Hepatocyte (in vitro differentiated cells): Measurements from ENCODE around the gene SNCB. TPM values are rescaled to one million over a fixed set of nuclear protein-coding genes. Genes with fewer than 3 reads are reported as not detected.

Experiments used
- DNase-seq: peaks from one replicate; pipeline ENCODE4 v3.0.0-alpha.2; 2016; ENCODE audit warnings: low spot score
- H2AFZ ChIP-seq: fragments of 200-600 bp; sonication (generic); 2 replicates; pipeline ENCODE4 v1.6.0; 2016; ENCODE audit warnings: antibody characterized with exemption, mild to moderate bottlenecking
- H3K27ac ChIP-seq: fragments of 200-600 bp; sonication (generic); 2 replicates; pipeline ENCODE4 v1.5.1; 2016; ENCODE audit warnings: mild to moderate bottlenecking
- H3K27me3 ChIP-seq: fragments of 200-600 bp; sonication (generic); 2 replicates; pipeline ENCODE4 v1.6.1; 2016
- H3K36me3 ChIP-seq: fragments of 200-600 bp; sonication (generic); replicated peaks from 2 replicates; pipeline ENCODE4 v1.5.1; 2016; ENCODE audit warnings: low read depth; ENCODE audit not compliant: insufficient read depth
- H3K4me1 ChIP-seq: fragments of 200-600 bp; sonication (generic); 2 replicates; pipeline ENCODE4 v1.5.1; 2016; ENCODE audit warnings: mild to moderate bottlenecking, moderate library complexity; ENCODE audit not compliant: insufficient read depth
- H3K4me2 ChIP-seq: fragments of 200-600 bp; sonication (generic); 2 replicates; pipeline ENCODE4 v1.6.0; 2016
- H3K4me3 ChIP-seq: fragments of 200-600 bp; sonication (generic); 2 replicates; pipeline ENCODE4 v1.5.1; 2016; ENCODE audit warnings: mild to moderate bottlenecking
- H3K79me2 ChIP-seq: fragments of 200-600 bp; sonication (generic); 2 replicates; pipeline ENCODE4 v1.6.0; 2017; ENCODE audit warnings: mild to moderate bottlenecking
- H3K9me2 ChIP-seq: fragments of 200-600 bp; sonication (generic); replicated peaks from 2 replicates; pipeline ENCODE4 v1.6.0; 2017; ENCODE audit warnings: mild to moderate bottlenecking; ENCODE audit not compliant: insufficient read depth
- H3K9me3 ChIP-seq: fragments of 200-600 bp; sonication (generic); 2 replicates; pipeline ENCODE4 v1.5.1; 2016; ENCODE audit warnings: low read depth, mild to moderate bottlenecking
- H4K20me1 ChIP-seq: fragments of 200-600 bp; sonication (generic); 2 replicates; pipeline ENCODE4 v1.6.0; 2016; ENCODE audit warnings: mild to moderate bottlenecking; ENCODE audit not compliant: insufficient read depth, poor library complexity, severe bottlenecking
- CTCF ChIP-seq: fragments of 200-600 bp; sonication (generic); IDR thresholded peaks from 2 replicates; pipeline ENCODE4 v1.5.1; 2016; ENCODE audit warnings: antibody characterized with exemption, mild to moderate bottlenecking; ENCODE audit not compliant: poor library complexity
- EZH2 ChIP-seq: fragments of 200-600 bp; sonication (generic); IDR thresholded peaks from 2 replicates; pipeline ENCODE4 v1.6.1; 2016; ENCODE audit warnings: antibody characterized with exemption, mild to moderate bottlenecking, borderline replicate concordance
- EZH2phosphoT487 ChIP-seq: fragments of 200-600 bp; sonication (generic); IDR thresholded peaks from one replicate; pipeline ENCODE4 v1.6.1; 2018; ENCODE audit warnings: antibody characterized with exemption, mild to moderate bottlenecking, low read depth, moderate library complexity; ENCODE audit not compliant: unreplicated experiment, severe bottlenecking
- WGBS: methylation state at CpG from one replicate; pipeline ENCODE4 v1.1.6; 2016; ENCODE audit warnings: low lambda C conversion rate; ENCODE audit errors: missing lambda C conversion rate; 5-methylcytosine and 5-hydroxymethylcytosine counted together
- polyA plus RNA-seq: library from polyadenylated mRNA; unstranded; fragments of >200 nt; fragmentation: Nextera tagmentation; extraction: Ambion mirVana; gene quantifications from 2 replicates; pipeline ENCODE4 v1.2.1, GENCODE V29; 2016
- total RNA-seq: library from RNA; depleted of rRNA; stranded (reverse); fragments of >200 nt; gene quantifications from 2 replicates; pipeline ENCODE4 v1.2.3, GENCODE V29; 2014

SNCB gene
- total and polyA plus RNA-seq, 2 experiments from 2014 or later, result 0.57 TPM; not detected in 1

GRCh38 chr5:176647030-176647842, 16.9 kb upstream of the SNCB start, which contains the start of gene TSPAN17:
Gene TSPAN17 (plus strand): TSS chr5:176647484. CDS start chr5:176647616, 132 bp downstream.
- peak; percentile 100 for DNase-seq
- H2AFZ ChIP-seq, result peak within 1 kb of the TSS; percentile 71
- H4K20me1 ChIP-seq, result no peaks in the 10 kb centered on the region
- no peaks in the 10 kb centered on the region for H3K9me3 ChIP-seq
- peak; percentile 47 for TF ChIP-seq CTCF
- TF ChIP-seq EZH2phosphoT487, result no peak
- no peak for TF ChIP-seq EZH2
- H3K27me3 ChIP-seq, result no peaks in the 10 kb centered on the region
- peaks cover 20% of the 10 kb centered on the region for H3K79me2 ChIP-seq
- H3K4me1 ChIP-seq, result peaks cover 9% of the 10 kb centered on the region
- peak within 1 kb of the TSS; percentile 18 for H3K27ac ChIP-seq
- WGBS, result 2% methylated on average over 33 of the region's 63 CpGs
- no peaks in the 10 kb centered on the region for H3K36me3 ChIP-seq
- H3K4me3 ChIP-seq, result peak within 1 kb of the TSS; percentile 38
- no peaks in the 10 kb centered on the region for H3K9me2 ChIP-seq
- H3K4me2 ChIP-seq, result peak within 1 kb of the TSS; percentile 89

- TF ChIP-seq EZH2, result no peak
- DNase-seq, result no peak
- H3K4me2 ChIP-seq, result peak overlapping the region; percentile 68
- H3K9me2 ChIP-seq, result no peaks in the 10 kb centered on the region
- H3K79me2 ChIP-seq, result peaks cover 20% of the 10 kb centered on the region
- peaks cover 9% of the 10 kb centered on the region for H3K4me1 ChIP-seq
- H2AFZ ChIP-seq, result peak overlapping the region; percentile 59
- no peaks in the 10 kb centered on the region for H3K27me3 ChIP-seq
- H3K27ac ChIP-seq, result peak overlapping the region; percentile 10
- no peaks in the 10 kb centered on the region for H4K20me1 ChIP-seq
- no peaks in the 10 kb centered on the region for H3K9me3 ChIP-seq
- H3K36me3 ChIP-seq, result no peaks in the 10 kb centered on the region
- no peak overlapping the region for H3K4me3 ChIP-seq
- 55% methylated on average over 11 of the region's 11 CpGs for WGBS
Measured at GRCh38 chr5:176646707-176647029, 16.3 kb upstream of the SNCB start.

- Histone ChIP-seq H3K79me2 (peaks cover 20% of the 10 kb centered on the region), H3K4me2 (peak overlapping the region; percentile 68), H3K27ac (peak overlapping the region; percentile 10), H3K4me1 (peaks cover 9% of the 10 kb centered on the region), H3K36me3 (no peaks in the 10 kb centered on the region), H4K20me1 (no peaks in the 10 kb centered on the region), H2AFZ (peak overlapping the region; percentile 59), H3K9me3 (no peaks in the 10 kb centered on the region), H3K4me3 (no peak overlapping the region), H3K9me2 (no peaks in the 10 kb centered on the region), H3K27me3 (no peaks in the 10 kb centered on the region)
- no peak for TF ChIP-seq EZH2
- no peak for TF ChIP-seq CTCF
- no peak for TF ChIP-seq EZH2phosphoT487
- WGBS, result 94% methylated on average over 6 of the region's 7 CpGs
- DNase-seq, result no peak
Measured at GRCh38 chr5:176646049-176646706, 15.8 kb upstream of the SNCB start.
